PFSK-1 (cell line): Measurements from ENCODE around the gene AUTS2.

Experiments used
- FOXP2 ChIP-seq: optimal IDR thresholded peaks from 2 replicates; pipeline ENCODE3; 2011; ENCODE audit warnings: borderline replicate concordance, control low read depth, inconsistent platforms; ENCODE audit not compliant: insufficient read depth; ENCODE audit errors: extremely low read length, extremely low read depth
- POLR2AphosphoS5 ChIP-seq: IDR thresholded peaks from 2 replicates; pipeline ENCODE4 v1.6.1; 2012; ENCODE audit warnings: low read depth, mild to moderate bottlenecking, control low read depth, low read length, moderate library complexity
- SIN3A ChIP-seq: IDR thresholded peaks from 2 replicates; pipeline ENCODE4 v1.6.1; 2012; ENCODE audit warnings: mild to moderate bottlenecking, low read length, moderate library complexity, borderline replicate concordance; ENCODE audit not compliant: insufficient read depth
- TAF1 ChIP-seq: IDR thresholded peaks from 2 replicates; pipeline ENCODE4 v1.6.1; 2012; ENCODE audit warnings: low read length, control low read depth, borderline replicate concordance; ENCODE audit not compliant: insufficient read depth
- TF ChIP-seq, protein P1 (sequence below), 2 experiments: IDR thresholded peaks; 2 replicates each; pipeline versions ENCODE4 v1.6.1 to v1.8.0; 2011 to 2012; ENCODE audit warnings: low read depth in 2 of 2, low read length in 2 of 2, control low read depth in 1 of 2, inconsistent platforms in 1 of 2, mild to moderate bottlenecking in 1 of 2, moderate library complexity in 1 of 2; ENCODE audit not compliant: insufficient read depth in 1 of 2

AUTS2 gene

DNA sequence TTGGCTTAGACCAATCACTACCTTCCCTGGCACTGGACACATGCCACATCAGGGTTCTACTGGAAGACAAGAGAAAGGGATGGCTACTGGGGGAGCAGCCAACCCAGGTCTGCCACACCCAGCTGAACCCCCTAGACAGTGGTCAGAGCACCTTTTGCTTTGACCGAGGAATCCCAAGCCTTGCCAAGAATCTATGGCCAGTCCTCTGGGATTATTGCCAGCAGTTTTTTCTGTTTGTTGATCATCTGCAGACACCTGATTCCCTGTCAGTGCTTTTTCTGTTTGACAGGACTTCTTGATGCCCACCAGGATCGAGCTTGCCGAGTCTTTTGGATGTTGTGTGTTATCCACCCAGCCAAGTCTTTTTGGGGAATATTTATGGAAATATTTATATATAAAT is 1057.4 kb downstream of the AUTS2 start:
- no peak for TF ChIP-seq POLR2AphosphoS5
- TF ChIP-seq TAF1: no peak
- TF ChIP-seq SIN3A: no peak
- no peak for TF ChIP-seq FOXP2
- TF ChIP-seq, protein P1, sequence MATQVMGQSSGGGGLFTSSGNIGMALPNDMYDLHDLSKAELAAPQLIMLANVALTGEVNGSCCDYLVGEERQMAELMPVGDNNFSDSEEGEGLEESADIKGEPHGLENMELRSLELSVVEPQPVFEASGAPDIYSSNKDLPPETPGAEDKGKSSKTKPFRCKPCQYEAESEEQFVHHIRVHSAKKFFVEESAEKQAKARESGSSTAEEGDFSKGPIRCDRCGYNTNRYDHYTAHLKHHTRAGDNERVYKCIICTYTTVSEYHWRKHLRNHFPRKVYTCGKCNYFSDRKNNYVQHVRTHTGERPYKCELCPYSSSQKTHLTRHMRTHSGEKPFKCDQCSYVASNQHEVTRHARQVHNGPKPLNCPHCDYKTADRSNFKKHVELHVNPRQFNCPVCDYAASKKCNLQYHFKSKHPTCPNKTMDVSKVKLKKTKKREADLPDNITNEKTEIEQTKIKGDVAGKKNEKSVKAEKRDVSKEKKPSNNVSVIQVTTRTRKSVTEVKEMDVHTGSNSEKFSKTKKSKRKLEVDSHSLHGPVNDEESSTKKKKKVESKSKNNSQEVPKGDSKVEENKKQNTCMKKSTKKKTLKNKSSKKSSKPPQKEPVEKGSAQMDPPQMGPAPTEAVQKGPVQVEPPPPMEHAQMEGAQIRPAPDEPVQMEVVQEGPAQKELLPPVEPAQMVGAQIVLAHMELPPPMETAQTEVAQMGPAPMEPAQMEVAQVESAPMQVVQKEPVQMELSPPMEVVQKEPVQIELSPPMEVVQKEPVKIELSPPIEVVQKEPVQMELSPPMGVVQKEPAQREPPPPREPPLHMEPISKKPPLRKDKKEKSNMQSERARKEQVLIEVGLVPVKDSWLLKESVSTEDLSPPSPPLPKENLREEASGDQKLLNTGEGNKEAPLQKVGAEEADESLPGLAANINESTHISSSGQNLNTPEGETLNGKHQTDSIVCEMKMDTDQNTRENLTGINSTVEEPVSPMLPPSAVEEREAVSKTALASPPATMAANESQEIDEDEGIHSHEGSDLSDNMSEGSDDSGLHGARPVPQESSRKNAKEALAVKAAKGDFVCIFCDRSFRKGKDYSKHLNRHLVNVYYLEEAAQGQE (IDR thresholded peaks at IDR 0.05; ENCODE audit: insufficient read depth in 1 of 2, low read depth in 2 of 2, low read length in 2 of 2): no peak

DNA sequence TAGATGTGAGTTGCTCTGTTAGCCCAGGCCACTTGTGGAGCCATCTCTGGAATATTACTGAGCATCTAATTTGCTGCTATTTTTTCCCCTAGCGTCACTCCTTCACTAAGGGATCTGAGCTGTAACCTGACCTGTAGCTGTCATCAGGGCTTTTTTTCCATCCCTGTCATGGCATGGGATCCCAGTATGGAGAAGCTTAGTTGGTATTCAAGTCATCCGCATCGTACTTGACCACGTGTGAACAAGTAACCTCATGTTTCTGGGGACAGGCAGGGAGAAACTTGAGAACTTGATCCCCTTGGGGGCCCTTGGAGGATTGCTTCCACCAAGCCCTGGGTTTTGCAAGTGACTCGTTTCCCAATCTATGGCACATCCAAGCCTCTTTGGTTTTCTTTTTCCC is 1059.3 kb downstream of the AUTS2 start:
- no peak for TF ChIP-seq SIN3A
- no peak for TF ChIP-seq POLR2AphosphoS5
- no peak for TF ChIP-seq TAF1
- no peak for TF ChIP-seq FOXP2

DNA sequence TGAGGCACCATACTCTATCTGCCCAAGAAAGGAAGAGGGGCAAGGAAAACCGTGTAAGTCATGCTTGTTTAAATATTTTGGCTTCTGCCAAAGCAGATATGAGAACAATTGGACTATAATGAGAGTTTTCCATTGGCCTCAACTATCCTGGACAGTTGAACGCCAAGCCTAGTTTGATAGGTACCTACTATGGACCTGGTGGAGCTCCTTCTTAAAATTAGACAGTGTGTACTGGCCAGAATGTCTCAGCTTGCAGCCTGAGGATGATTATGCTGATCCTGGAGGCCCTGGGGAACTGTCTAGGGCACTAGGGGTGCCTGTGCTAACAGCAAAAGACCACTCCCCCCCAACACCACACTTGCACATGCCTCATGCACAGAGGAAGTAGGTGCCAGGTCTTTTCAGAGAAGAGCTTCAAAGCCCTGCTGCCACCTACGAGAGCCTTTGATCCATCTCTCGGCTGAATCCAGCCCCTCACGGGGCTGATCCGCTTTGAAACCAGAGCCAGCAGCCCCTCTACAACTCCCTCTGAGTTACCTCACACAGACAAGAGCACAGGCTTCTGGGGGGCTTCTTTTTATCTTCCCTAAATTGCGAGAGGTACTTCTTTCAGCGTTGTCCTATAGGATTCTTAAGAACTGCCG is 1059.8 kb downstream of the AUTS2 start:
- no peak for TF ChIP-seq FOXP2
- TF ChIP-seq, protein P1 (IDR thresholded peaks at IDR 0.05; ENCODE audit: insufficient read depth in 1 of 2, low read depth in 2 of 2, low read length in 2 of 2): no peak
- no peak for TF ChIP-seq POLR2AphosphoS5
- TF ChIP-seq TAF1: no peak
- no peak for TF ChIP-seq SIN3A

DNA sequence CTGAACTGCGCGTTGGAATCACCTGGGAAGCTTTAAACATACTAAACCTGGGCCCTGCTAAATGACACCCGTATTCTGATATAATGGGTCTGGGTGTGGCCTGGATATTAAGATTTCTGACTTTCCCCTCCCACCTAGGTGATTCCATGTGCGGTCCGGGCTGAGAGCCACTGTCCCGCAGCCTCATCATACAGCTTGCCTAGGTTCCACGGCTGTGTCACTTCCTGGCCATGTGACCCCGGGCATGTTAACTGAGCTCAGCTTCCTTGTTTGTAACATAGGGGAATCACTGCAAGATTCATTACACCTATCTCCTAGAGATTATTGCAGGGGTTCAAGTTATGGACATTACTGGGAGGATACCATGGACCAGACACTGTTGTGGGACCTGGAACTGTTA is 1061.0 kb downstream of the AUTS2 start:
- no peak for TF ChIP-seq TAF1
- no peak for TF ChIP-seq FOXP2
- TF ChIP-seq POLR2AphosphoS5: no peak
- TF ChIP-seq, protein P1 (IDR thresholded peaks at IDR 0.05; ENCODE audit: insufficient read depth in 1 of 2, low read depth in 2 of 2, low read length in 2 of 2): no peak

DNA sequence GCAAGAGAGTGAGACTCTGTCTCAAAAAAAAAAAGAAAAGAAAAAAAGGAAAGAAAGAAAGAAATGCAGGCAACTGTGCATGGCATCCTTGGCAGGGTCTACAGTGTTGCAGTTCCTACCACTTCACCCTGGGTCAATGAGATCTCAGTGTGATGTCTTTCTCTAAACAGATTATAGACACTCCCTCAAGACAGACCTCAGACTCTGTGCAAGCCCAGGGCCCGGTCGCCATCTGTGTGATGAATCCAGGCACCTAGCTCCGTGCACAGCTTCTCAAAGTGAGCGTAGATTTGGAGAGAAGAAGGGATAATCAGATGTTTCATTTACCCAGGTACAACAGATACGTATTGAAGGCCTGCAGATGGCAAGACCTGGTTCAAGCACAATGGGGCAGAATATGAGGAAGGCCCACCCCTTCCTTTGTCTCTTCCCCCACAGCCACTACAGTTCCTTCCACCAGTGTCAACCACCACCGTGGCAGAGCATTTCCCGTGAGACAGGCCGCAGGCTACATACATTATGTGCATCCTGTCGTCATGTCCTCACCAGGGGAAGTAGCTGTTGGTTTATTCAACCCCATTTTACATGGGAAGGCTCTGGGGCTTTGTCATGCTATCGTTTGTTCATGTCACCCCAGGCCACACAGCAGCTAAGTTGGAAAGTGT is 1062.0 kb downstream of the AUTS2 start:
- no peak for TF ChIP-seq SIN3A
- TF ChIP-seq, protein P1 (IDR thresholded peaks at IDR 0.05; ENCODE audit: insufficient read depth in 1 of 2, low read depth in 2 of 2, low read length in 2 of 2): no peak
- no peak for TF ChIP-seq TAF1
- TF ChIP-seq POLR2AphosphoS5: no peak
- no peak for TF ChIP-seq FOXP2
